Bone marrow (tissue), 2 donors: Measurements from ENCODE around the gene RAB11FIP4.

Experiments
- DNase-seq, 2 donors: peaks; one replicate each; lab custom pipeline; 2025; lab: John Stamatoyannopoulos, UW

RAB11FIP4 gene

DNA sequence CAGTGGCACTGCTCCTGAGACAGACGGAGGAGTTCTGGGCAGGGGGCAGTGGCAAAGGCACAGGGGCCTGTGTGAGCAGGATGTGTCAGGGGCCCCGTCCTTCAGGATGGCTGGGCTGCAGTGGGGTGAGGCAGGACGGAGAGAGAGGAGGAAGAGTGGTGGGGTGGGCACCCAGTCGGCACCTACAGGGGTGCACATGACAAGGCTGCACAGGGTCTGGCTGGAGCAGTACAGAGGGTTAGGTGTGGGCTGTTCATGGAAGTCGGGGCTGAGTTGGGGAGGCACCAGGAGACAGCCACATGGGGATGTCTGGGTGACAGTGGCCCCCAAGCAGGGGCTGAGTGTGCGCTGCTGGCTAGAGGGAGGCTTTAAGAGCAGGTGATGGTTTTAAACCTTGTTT, 106.0 kb downstream of the RAB11FIP4 start:
- no peak for DNase-seq

DNA sequence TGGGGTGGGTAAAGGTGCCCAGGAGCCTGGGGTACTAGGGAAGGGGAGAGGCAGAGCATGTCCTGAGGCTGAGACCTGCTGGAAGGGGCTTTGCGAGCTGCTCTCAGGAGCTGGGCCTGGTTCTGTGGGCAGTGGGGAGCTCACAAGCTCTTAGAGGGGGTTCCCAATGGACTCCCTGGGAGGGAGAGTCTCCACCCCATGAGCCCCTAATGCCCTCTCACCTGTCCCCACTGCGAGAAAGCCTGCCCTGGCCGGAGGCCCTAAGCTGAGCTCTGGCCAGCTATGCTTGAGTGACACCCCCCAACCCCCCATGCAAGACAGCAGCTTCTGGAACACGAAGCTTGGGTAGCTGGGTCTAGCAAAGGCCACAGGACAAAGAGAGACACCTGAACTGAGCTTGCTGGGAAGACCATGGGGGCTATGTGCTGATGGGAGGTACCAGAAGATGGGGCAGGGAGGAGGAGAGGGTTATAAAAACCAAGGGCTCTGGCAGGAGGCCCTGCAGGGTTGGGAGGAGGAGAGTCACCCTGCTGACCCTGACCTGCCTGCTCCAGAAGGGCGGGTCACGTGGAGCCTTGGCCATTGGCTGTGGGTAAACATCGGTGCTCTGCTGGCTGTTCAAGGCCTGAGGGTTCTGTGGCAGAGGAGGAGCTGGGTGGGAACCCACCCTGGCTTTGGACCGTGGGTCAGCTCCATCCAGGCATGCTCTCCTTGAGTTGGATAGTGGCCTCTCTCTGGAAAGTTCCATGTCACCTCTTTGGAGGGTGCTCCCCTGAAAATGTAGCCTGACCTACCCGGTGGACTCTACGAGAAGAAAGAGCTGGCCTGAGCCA, 106.7 kb downstream of the RAB11FIP4 start:
- DNase-seq, result no peak

- no peak for DNase-seq
Measured at GRCh38 chr17:31499771-31500554, 108.5 kb downstream of the RAB11FIP4 start.

DNA sequence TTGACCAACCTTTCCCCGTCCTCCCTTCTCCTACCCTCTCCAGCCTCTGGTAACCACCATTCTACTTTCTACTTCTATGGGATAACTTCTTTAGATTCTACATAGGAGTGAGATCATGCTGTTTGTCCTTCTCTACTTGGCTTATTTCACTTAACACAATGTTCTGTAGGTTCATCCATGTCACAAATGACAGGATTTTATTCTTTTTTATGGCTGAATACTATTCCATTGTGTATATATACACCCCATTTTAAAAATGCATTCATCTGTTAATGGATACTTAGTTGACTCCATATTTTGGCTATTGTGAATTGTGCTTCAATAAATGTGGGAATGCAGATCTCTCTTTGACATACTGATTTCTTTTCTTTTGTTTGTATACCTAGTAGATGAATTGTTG, 115.0 kb downstream of the RAB11FIP4 start:
- DNase-seq, result no peak

- DNase-seq, result no peak
Measured at GRCh38 chr17:31508288-31509094, 117.0 kb downstream of the RAB11FIP4 start.

DNA sequence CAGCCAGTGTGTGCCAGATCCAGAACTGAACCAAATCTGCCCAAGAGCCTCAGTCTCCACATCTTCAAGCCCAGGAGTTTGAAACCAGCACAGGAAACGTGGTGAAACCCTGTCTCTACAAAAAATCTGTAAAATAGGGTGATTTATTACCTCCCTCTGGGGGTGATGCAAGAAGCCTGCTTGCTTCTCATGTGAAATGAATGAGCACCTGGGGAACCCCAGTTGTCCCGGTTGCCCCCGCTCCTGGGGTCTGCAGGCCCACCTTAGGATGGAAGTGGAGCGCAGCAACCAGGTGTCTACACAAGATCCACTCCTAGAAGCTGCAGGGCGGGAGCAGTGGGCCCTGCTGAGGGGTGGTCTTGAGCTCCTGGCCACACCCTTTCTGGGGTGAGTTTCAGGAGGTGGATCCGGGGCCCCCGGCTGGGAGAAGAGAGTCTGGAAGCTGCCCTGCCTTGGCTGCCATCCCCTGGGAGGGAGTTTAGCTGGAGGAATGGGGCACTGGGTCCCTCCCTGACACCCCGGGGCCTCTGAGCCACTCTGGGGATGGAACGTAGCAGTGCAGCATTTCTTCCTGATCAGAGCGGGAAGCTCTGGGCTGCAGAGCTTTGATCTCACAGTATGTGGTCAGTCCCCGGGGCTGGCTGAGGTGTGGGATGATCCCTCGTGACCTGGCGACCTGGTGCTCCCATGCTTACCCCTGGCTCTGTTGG, 117.8 kb downstream of the RAB11FIP4 start:
- DNase-seq, result no peak

- DNase-seq, result no peak
Measured at GRCh38 chr17:31509805-31510177, 118.3 kb downstream of the RAB11FIP4 start.

DNA sequence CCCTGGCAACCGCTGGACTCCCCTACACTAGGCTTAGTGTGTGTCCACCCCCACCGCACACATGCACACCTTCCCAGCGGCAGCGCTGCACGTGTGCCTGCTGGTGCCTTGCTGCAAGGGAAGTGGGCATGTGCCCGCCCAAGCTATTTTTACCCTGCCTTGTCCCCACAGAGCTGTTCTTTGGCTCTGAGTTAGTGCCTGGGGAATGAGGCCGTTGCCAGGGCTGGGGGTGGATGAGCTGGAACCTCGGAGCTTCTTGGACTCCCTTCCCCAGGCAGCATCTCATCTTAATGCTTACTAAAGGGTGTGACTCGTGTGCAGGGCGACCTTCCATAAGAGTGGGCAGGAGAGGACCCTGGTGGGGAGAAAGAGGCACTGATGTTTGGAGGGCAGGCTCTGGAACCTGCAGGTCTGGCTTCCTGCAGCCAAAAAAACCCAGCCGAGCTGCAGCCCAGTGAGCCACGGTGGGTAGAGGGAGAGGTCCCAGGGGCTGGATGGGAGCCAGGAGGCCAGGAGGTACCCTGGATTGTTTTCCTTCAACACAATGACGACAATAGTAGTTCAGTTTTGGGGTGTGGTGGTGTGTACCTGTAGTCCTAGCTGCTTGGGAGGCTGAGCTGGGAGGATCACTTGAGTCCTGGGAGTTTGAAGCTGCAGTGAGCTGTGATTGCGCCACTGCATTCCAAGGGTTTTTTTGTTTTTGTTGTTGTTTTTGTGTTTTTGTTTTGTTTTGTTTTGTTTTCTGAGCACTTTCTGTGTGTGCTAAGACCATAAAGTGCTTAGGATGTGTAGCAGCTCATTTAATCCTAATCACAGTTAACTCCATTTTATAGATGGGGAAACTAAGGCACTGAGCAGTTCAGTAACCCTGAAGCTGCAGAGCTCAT, 119.1 kb downstream of the RAB11FIP4 start:
- no peak for DNase-seq

GRCh38 chr17:31511195-31511578, 119.7 kb downstream of the RAB11FIP4 start:
- DNase-seq, result no peak

DNA sequence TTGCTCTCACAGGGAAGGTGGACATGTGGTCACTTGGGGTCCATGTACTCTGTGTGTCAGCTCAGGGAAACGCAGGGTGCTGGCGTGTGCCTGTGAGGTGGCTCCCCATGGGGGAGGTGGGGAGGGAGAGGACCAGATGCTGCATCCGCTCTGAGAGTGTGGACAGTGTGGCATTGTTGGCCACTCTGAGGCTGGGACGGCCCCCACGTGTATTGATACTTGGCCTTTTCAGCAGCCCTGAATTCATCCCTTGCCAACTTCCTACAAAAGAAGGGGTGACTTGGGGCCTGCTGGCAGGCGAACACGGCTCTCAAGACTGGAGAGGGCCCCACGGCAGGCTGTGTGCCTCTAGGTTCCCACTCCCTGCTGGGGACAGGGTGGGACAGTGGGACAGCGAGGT, 120.1 kb downstream of the RAB11FIP4 start:
- no peak for DNase-seq

DNA sequence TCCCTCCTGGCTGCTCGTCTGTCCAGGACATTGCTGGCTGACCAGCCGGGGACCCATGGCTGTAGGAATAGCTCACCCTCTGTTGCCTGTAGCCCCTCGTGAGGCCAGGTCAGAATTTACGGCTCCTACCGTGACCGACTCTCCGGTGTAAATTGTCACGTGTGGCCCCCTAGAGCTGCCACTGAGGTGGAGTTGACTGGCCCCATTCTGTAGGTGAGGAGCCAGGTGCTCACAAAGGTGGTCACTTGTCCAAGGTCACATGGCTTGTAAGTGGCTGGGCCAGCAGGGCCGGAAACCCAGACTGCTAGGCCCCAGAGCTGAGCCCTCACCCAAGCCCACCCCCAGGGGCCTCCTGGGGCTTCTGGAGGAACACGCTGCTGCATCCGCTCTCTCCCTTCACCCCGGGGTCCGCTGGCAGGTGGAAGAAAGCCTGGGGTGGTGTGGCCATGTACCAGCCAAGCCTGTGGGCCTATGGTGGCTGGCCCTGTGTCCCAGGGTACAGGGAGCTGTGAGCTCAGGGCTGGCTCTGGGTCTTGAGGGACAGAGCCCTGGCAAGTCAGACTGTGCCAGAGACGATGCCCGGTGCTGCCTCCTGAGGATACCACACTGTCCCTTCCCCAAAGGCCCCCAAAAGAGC, 120.7 kb downstream of the RAB11FIP4 start:
- no peak for DNase-seq

DNA sequence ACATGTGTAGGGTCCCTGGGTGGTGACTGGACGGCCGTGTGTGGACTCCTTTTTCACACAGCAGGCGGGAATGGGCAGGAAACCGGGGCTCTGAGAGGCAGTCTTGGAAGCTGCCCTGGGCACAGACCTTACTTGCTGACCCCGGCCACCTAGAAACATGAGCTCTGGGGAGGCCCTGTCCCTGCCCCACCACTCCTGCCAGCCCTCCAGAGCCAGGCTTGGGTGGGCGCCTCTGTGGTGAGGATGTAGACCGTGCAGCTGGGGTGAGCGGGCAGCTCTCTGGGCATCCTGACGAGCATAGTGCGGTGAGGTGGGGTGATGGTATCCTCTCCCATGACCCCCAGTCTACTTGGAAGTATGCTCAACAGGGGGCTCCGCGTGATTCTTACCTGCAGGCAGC, 121.3 kb downstream of the RAB11FIP4 start:
- DNase-seq, result no peak

- no peak for DNase-seq
Measured at GRCh38 chr17:31513731-31514427, 122.4 kb downstream of the RAB11FIP4 start.

GRCh38 chr17:31515267-31515666, 123.8 kb downstream of the RAB11FIP4 start:
- no peak for DNase-seq

GRCh38 chr17:31517524-31517923, 126.0 kb downstream of the RAB11FIP4 start:
- DNase-seq, result no peak

DNA sequence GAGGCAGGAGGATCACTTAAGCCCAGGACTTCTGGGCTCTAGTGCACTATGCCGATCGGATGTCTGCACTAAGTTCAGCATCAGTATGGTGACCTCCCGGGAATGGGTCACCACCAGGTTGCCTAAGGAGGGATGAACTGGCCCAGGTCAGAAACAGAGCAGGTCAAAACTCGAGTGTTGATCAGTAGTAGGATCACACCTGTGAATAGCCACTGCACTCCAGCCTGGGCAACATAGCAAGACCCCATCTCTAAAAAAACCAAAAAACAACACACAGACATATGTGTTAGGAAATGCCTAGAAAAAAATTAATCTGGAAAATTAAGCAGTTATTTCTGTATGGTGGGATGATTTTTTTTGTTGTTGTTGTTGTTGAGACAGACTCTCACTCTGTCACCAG, 127.0 kb downstream of the RAB11FIP4 start:
- DNase-seq, result no peak

GRCh38 chr17:31521632-31522283, 130.3 kb downstream of the RAB11FIP4 start:
- no peak for DNase-seq

DNA sequence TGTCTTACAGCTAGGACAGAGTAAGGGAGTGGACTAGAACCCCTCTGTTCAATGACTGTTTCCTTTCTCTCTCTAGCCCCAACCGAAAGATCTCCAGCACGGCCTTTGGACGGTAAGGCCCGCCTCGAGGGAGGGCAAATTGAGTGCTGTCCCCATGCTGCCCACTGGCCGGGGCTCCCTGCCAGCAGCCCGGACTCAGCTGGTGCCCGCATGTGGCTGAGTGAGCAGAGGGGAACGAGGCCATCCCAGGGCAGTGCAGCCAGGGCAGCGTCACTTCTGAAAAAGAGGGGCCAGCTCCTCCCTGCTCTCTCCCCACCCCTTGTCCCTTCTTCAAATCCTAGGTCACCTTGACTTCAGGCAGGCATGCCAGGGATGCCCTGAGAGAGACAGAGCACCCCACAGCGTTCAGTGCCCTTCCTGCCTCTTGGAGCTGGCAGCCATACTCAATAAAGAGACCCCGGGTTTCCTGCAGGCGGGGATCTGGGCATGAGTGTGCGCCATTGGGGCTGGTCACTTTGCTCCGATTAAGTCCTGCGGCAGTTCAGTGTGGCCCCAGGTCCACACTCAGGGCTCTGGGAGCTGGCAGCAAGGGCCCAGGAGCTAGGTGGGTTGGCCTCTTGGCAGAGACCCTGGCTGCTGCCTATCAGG, 130.9 kb downstream of the RAB11FIP4 start:
- no peak for DNase-seq
